MM.1S (cell line): Measurements from ENCODE around the gene ADAMTSL2.

Experiments used
- DNase-seq: peaks from one replicate; pipeline ENCODE4 v3.0.0-alpha.2; 2015
- H2AFZ ChIP-seq: fragments of 300-600 bp; sonication (generic); 2 replicates; pipeline ENCODE4 v1.6.0; 2016; ENCODE audit warnings: antibody characterized with exemption, low read length
- H3F3A ChIP-seq: fragments of 300-600 bp; sonication (generic); 2 replicates; pipeline ENCODE4 v1.6.1; 2016; ENCODE audit warnings: mild to moderate bottlenecking, antibody characterized with exemption, low read length, moderate library complexity, mixed read lengths; ENCODE audit not compliant: insufficient read depth
- H3K27ac ChIP-seq: fragments of 300-600 bp; sonication (generic); 2 replicates; pipeline ENCODE4 v1.5.1; 2016; ENCODE audit warnings: mild to moderate bottlenecking, low read length
- H3K27me3 ChIP-seq: fragments of 300-600 bp; sonication (generic); replicated peaks from 2 replicates; pipeline ENCODE4 v1.6.0; 2016; ENCODE audit warnings: low read length; ENCODE audit not compliant: insufficient read depth
- H3K36me3 ChIP-seq: fragments of 300-600 bp; sonication (generic); replicated peaks from 2 replicates; pipeline ENCODE4 v1.6.1; 2016; ENCODE audit warnings: mild to moderate bottlenecking, low read length, mixed read lengths; ENCODE audit not compliant: insufficient read depth
- H3K4me1 ChIP-seq: fragments of 300-600 bp; sonication (generic); 2 replicates; pipeline ENCODE4 v1.6.1; 2016; ENCODE audit warnings: low read length, mixed read lengths
- H3K4me2 ChIP-seq: fragments of 300-600 bp; sonication (generic); 2 replicates; pipeline ENCODE4 v1.6.0; 2016; ENCODE audit warnings: low read depth, low read length
- H3K4me3 ChIP-seq: fragments of 300-600 bp; sonication (generic); 2 replicates; pipeline ENCODE4 v1.5.1; 2016; ENCODE audit warnings: low read length, mixed read lengths
- H3K79me2 ChIP-seq: fragments of 300-600 bp; sonication (generic); 2 replicates; pipeline ENCODE4 v1.6.1; 2016; ENCODE audit warnings: mixed run types, low read length, mixed read lengths
- H3K9ac ChIP-seq: fragments of 300-600 bp; sonication (generic); 2 replicates; pipeline ENCODE4 v1.6.1; 2016; ENCODE audit warnings: low read length, mixed read lengths
- H3K9me2 ChIP-seq: fragments of 300-600 bp; sonication (generic); replicated peaks from 2 replicates; pipeline ENCODE4 v1.6.1; 2016; ENCODE audit warnings: mild to moderate bottlenecking, low read length, mixed read lengths; ENCODE audit not compliant: insufficient read depth
- H3K9me3 ChIP-seq: fragments of 300-600 bp; sonication (generic); replicated peaks from 2 replicates; pipeline ENCODE4 v1.6.1; 2016; ENCODE audit warnings: mild to moderate bottlenecking, low read length, mixed read lengths; ENCODE audit not compliant: insufficient read depth
- H4K20me1 ChIP-seq: fragments of 300-600 bp; sonication (generic); 2 replicates; pipeline ENCODE4 v1.6.1; 2016; ENCODE audit warnings: mild to moderate bottlenecking, low read length, moderate library complexity, mixed read lengths; ENCODE audit not compliant: insufficient read depth
- CTCF ChIP-seq: fragments of 300-600 bp; sonication (generic); IDR thresholded peaks from 2 replicates; pipeline ENCODE4 v1.5.1; 2016; ENCODE audit warnings: antibody characterized with exemption, low read length, mixed read lengths
- EZH2 ChIP-seq: fragments of 300-600 bp; sonication (generic); optimal IDR thresholded peaks from 2 replicates; pipeline ENCODE3; 2017; ENCODE audit warnings: low read depth, mild to moderate bottlenecking, antibody characterized with exemption, low read length, mixed read lengths
- EZH2phosphoT487 ChIP-seq: fragments of 300-600 bp; sonication (generic); IDR thresholded peaks from 2 replicates; pipeline ENCODE4 v1.6.1; 2018; ENCODE audit warnings: antibody characterized with exemption, low read length

The ADAMTSL2 gene

GRCh38 chr9:133505901-133506652 is 28.4 kb upstream of the ADAMTSL2 start:
- Histone ChIP-seq H3K27ac (no peak overlapping the region), H4K20me1 (no peaks in the 10 kb centered on the region), H3K4me2 (no peak overlapping the region), H3K36me3 (no peaks in the 10 kb centered on the region), H2AFZ (no peak overlapping the region), H3K9me3 (no peaks in the 10 kb centered on the region), H3K4me3 (no peak overlapping the region), H3K27me3 (peaks cover 95% of the 10 kb centered on the region), H3K4me1 (no peaks in the 10 kb centered on the region), H3F3A (no peaks in the 10 kb centered on the region), H3K9ac (no peak overlapping the region), H3K79me2 (no peaks in the 10 kb centered on the region), H3K9me2 (no peaks in the 10 kb centered on the region)
- TF ChIP-seq EZH2: no peak
- TF ChIP-seq CTCF: no peak
- TF ChIP-seq EZH2phosphoT487: no peak
- no peak for DNase-seq

DNA sequence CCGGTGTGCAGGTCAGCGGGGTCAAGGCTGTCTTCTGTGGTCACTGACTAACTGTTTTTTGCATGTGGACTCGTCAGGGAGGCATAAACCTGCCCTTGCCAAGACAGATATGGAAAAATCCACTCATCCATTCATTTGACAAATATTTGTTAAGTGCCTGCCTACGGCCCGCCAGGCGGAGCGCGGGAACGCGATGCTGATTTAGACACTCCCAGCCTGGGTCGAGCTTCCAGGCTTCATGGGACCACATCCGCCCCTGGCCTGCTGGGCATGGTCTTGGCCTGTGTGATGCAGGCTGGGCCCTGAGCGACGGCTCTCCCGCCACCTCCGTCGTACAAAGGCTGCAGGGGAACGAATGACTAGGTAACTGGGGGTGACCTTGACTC is 27.9 kb upstream of the ADAMTSL2 start:
- no peak overlapping the region for H2AFZ ChIP-seq
- H3K36me3 ChIP-seq: no peaks in the 10 kb centered on the region
- no peaks in the 10 kb centered on the region for H4K20me1 ChIP-seq
- no peak for DNase-seq
- H3K4me3 ChIP-seq: no peak overlapping the region
- H3K9me3 ChIP-seq: no peaks in the 10 kb centered on the region
- H3K9me2 ChIP-seq: no peaks in the 10 kb centered on the region
- H3K27ac ChIP-seq: no peak overlapping the region
- TF ChIP-seq EZH2phosphoT487 (no peak), EZH2 (no peak), CTCF (no peak)
- no peaks in the 10 kb centered on the region for H3K4me1 ChIP-seq
- H3K79me2 ChIP-seq: no peaks in the 10 kb centered on the region
- H3F3A ChIP-seq: no peaks in the 10 kb centered on the region
- H3K4me2 ChIP-seq: no peak overlapping the region
- H3K27me3 ChIP-seq: peaks cover 95% of the 10 kb centered on the region
- H3K9ac ChIP-seq: no peak overlapping the region

GRCh38 chr9:133507246-133507965 is 27.1 kb upstream of the ADAMTSL2 start:
- Histone ChIP-seq H3K4me3 (no peak overlapping the region), H3K27ac (no peak overlapping the region), H3K79me2 (no peaks in the 10 kb centered on the region), H3K9me2 (no peaks in the 10 kb centered on the region), H3K4me2 (no peak overlapping the region), H3K9me3 (no peaks in the 10 kb centered on the region), H3F3A (no peaks in the 10 kb centered on the region), H3K9ac (no peak overlapping the region), H3K27me3 (peaks cover 90% of the 10 kb centered on the region), H4K20me1 (no peaks in the 10 kb centered on the region), H3K4me1 (no peaks in the 10 kb centered on the region), H3K36me3 (no peaks in the 10 kb centered on the region), H2AFZ (no peak overlapping the region)
- no peak for DNase-seq
- TF ChIP-seq EZH2phosphoT487: no peak

- H3K79me2 ChIP-seq: no peaks in the 10 kb centered on the region
- peaks cover 90% of the 10 kb centered on the region for H3K27me3 ChIP-seq
- H3K9me2 ChIP-seq: no peaks in the 10 kb centered on the region
- H3K9ac ChIP-seq: no peak overlapping the region
- no peaks in the 10 kb centered on the region for H3K4me1 ChIP-seq
- TF ChIP-seq CTCF: no peak
- TF ChIP-seq EZH2phosphoT487: no peak
- no peak for TF ChIP-seq EZH2
- no peak for DNase-seq
- no peak overlapping the region for H3K4me3 ChIP-seq
- no peaks in the 10 kb centered on the region for H3F3A ChIP-seq
- H4K20me1 ChIP-seq: no peaks in the 10 kb centered on the region
- H3K4me2 ChIP-seq: no peak overlapping the region
- H3K27ac ChIP-seq: no peak overlapping the region
- H3K36me3 ChIP-seq: no peaks in the 10 kb centered on the region
- H2AFZ ChIP-seq: no peak overlapping the region
- no peaks in the 10 kb centered on the region for H3K9me3 ChIP-seq
Observed at GRCh38 chr9:133508046-133508445, 26.5 kb upstream of the ADAMTSL2 start.
